Pancreas (tissue), 10 donors: Measurements from ENCODE around the gene POLR3GL. TPM values are rescaled to one million over a fixed set of nuclear protein-coding genes. Genes with fewer than 3 reads are reported as not detected.

Source experiments
- ATAC-seq, 4 donors: fragments of 200-7000 bp; cut with Tn5 transposase; one replicate each; pipeline versions ENCODE4 v1.8.0 to v1.9.1; 2020; ENCODE audit warnings: mild to moderate bottlenecking in 4 of 4, moderate library complexity in 4 of 4
- DNase-seq, 6 donors: peaks; one replicate each; pipeline ENCODE4 v3.0.0-alpha.2; 2020
- FAIRE-seq: peaks from 2 replicates; lab custom pipeline; 2012; peaks lifted over from hg19 to GRCh38; lab: Jason Lieb, UNC
- H3K27ac ChIP-seq, 4 donors: fragments of 200-600 bp; sonication (generic); 1 replicate in 3 of 4; 2 replicates in 1 of 4; pipeline versions ENCODE4 v1.5.0 to v1.8.0; 2020
- H3K27me3 ChIP-seq, 4 donors: fragments of 200-600 bp; one replicate each; pipeline ENCODE4 v1.8.0; 2021
- H3K36me3 ChIP-seq, 3 donors: fragments of 200-600 bp; sonication (generic) in 1 of 3; one replicate each; pipeline versions ENCODE4 v1.5.0 to v1.8.0; 2020 to 2021
- H3K4me1 ChIP-seq, 3 donors: fragments of 200-600 bp; one replicate each; pipeline ENCODE4 v1.8.0; 2021
- H3K4me3 ChIP-seq, 4 donors: fragments of 200-600 bp; sonication (generic) in 2 of 4; one replicate each; pipeline versions ENCODE4 v1.5.0 to v1.8.0; 2020 to 2021
- H3K9me3 ChIP-seq, 4 donors: fragments of 200-600 bp; one replicate each; pipeline ENCODE4 v1.8.0; 2021
- CTCF ChIP-seq, 4 donors: fragments of 200-600 bp; sonication (generic) in 3 of 4; IDR thresholded peaks; one replicate each; pipeline versions ENCODE4 v1.5.0 to v1.8.0; 2021; ENCODE audit warnings: antibody characterized with exemption in 4 of 4
- WGBS, 2 donors: extraction: QIAGEN DNeasy Blood & Tissue Kit; methylation state at CpG; one replicate each; pipeline ENCODE4 v1.1.7; 2013; 5-methylcytosine and 5-hydroxymethylcytosine counted together
- intact Hi-C, 3 donors: fragments of 100-400 bp; cut with DNase I; formaldehyde crosslinking; loops; one replicate each; pipeline versions ENCODE4 v1.11.1 to v1.14.2; 2022
- polyA plus RNA-seq, 2 donors: library from polyadenylated mRNA; stranded (reverse); fragments of 200-250 nt; gene quantifications; one replicate each; pipeline ENCODE4 v1.2.3, GENCODE V29; 2013
- total RNA-seq, 6 donors: library from RNA; stranded (reverse); fragmentation: NEBNext Ultra II Directional in 4 of 6; extraction: Animal tissue kit (Norgen Biotek cat#: 25700) in 4 of 6; gene quantifications; one replicate each; pipeline versions ENCODE4 v1.2.1 to v1.2.4, GENCODE V29; 2021 to 2023
- donor health status: healthy with polysubstance abuse.
- donor health status: DM: no; HTN: no; CAD: no; lungs with moderate emphysema.
- donor health status: DM: no; HTN: no; CAD: no.
- donor health status: control.
- donor health status: control.
- donor health status: Bipolar disorder and iron deficiency.
- donor health status: DM: yes; HTN: yes; CAD: no.
- donor health status: DM: no; HTN: no; CAD: no.
- donor health status: DM: no; HTN: no; CAD: no.
- donor health status: DM: yes; HTN: yes; CAD: no.

Gene POLR3GL
- total and polyA plus RNA-seq, 8 donors = 3.9 to 27.6 (median 6.3) TPM

GRCh38 chr1:145995964-145996432 is 31.5 kb downstream of the POLR3GL start:
- no peak for TF ChIP-seq CTCF (IDR thresholded peaks at IDR 0.05)
- peak in 4 of 6 donors; percentile 43 to 54 (median 52) for DNase-seq
- Histone ChIP-seq H3K4me3 (peak overlapping the region; percentile 57 to 93 (median 65)), H3K27ac (peak overlapping the region; percentile 57 to 96 (median 89)), H3K4me1 (peaks cover 16 to 49% (median 21%) of the 10 kb centered on the region in 3 donors), H3K36me3 (peaks cover 0 to 45% (median 20%) of the 10 kb centered on the region in 3 donors), H3K9me3 (no peaks in the 10 kb centered on the region), H3K27me3 (no peaks in the 10 kb centered on the region)
- intact Hi-C loops = no loop called here
- peak in 3 of 4 donors; percentile 7 to 22 (median 17) for ATAC-seq
- WGBS, 2 donors = 0% methylated on average over 13 of the region's 13 CpGs
- FAIRE-seq = no peak

GRCh38 chr1:145996433-145997015 is 32.0 kb downstream of the POLR3GL start, which contains the start of gene TXNIP:
Gene TXNIP, minus strand, starts transcription at chr1:145996579. Its CDS starts 313 bp downstream, at chr1:145996266.
- peak; percentile 91 to 99 (median 98) for DNase-seq
- intact Hi-C loops = no loop called here
- Histone ChIP-seq H3K36me3 (peaks cover 0 to 45% (median 20%) of the 10 kb centered on the region in 3 donors), H3K4me1 (peaks cover 16 to 46% (median 19%) of the 10 kb centered on the region in 3 donors), H3K9me3 (no peaks in the 10 kb centered on the region), H3K27me3 (no peaks in the 10 kb centered on the region), H3K27ac (peak within 1 kb of the TSS; percentile 57 to 96 (median 89)), H3K4me3 (peak within 1 kb of the TSS; percentile 57 to 93 (median 65))
- peak; percentile 61 for FAIRE-seq
- WGBS, 2 donors = 0 to 1% methylated on average over 30 of the region's 30 CpGs
- no peak for TF ChIP-seq CTCF (IDR thresholded peaks at IDR 0.05)
- peak; percentile 75 to 93 (median 88) for ATAC-seq

- FAIRE-seq = no peak
- H3K27ac ChIP-seq = peak overlapping the region; percentile 57 to 96 (median 89)
- DNase-seq = peak in 3 of 6 donors; percentile 35 to 37 (median 35)
- H3K36me3 ChIP-seq = peaks cover 0 to 41% (median 20%) of the 10 kb centered on the region in 3 donors
- peaks cover 16 to 39% (median 19%) of the 10 kb centered on the region in 3 donors for H3K4me1 ChIP-seq
- TF ChIP-seq CTCF (IDR thresholded peaks at IDR 0.05) = no peak
- peak in 3 of 4 donors; percentile 0 to 10 (median 7) for ATAC-seq
- intact Hi-C loops = no loop called here
- WGBS, 2 donors = 16% methylated on average over 12 of the region's 12 CpGs
- H3K27me3 ChIP-seq = no peaks in the 10 kb centered on the region
- no peaks in the 10 kb centered on the region for H3K9me3 ChIP-seq
- peak overlapping the region in 3 of 4 donors; percentile 57 to 93 (median 69) for H3K4me3 ChIP-seq
Observed at GRCh38 chr1:145997016-145997717, 32.7 kb downstream of the POLR3GL start.

- Histone ChIP-seq H3K27me3 (no peaks in the 10 kb centered on the region), H3K36me3 (peaks cover 0 to 36% (median 20%) of the 10 kb centered on the region in 3 donors), H3K9me3 (no peaks in the 10 kb centered on the region), H3K4me1 (peaks cover 16 to 35% (median 19%) of the 10 kb centered on the region in 3 donors), H3K27ac (peak overlapping the region in 3 of 4 donors; percentile 57 to 96 (median 90)), H3K4me3 (peak overlapping the region in 3 of 4 donors; percentile 57 to 93 (median 69))
- no peak for TF ChIP-seq CTCF (IDR thresholded peaks at IDR 0.05)
- ATAC-seq (no peak), DNase-seq (no peak), FAIRE-seq (no peak)
- intact Hi-C loops = no loop called here
- WGBS, 2 donors = 30 to 40% methylated on average over 3 of the region's 3 CpGs
Observed at GRCh38 chr1:145997718-145998023, 33.2 kb downstream of the POLR3GL start.
